Neural crest cell (in vitro differentiated cells): Measurements from ENCODE around the gene ZNF417. TPM values are rescaled to one million over a fixed set of nuclear protein-coding genes. Genes with fewer than 3 reads are reported as not detected.
A peak's percentile ranks its signal among the peaks of the same experiment; 100 is the strongest.
"Not testable (repeated sequence)": the region's sequence is repeated elsewhere in the genome, so short reads cannot be mapped to it uniquely, and the experiment has no call there.

Source experiments
- DNase-seq: peaks from one replicate; pipeline ENCODE4 v3.0.0; 2021; ENCODE audit warnings: low read depth, mixed read lengths, low spot score
- H3K27ac Mint-ChIP-seq: one replicate; pipeline ENCODE4 v1.8.0; 2021; ENCODE audit warnings: mild to moderate bottlenecking, mixed read lengths; ENCODE audit not compliant: unreplicated experiment
- H3K27me3 Mint-ChIP-seq: 2 replicates; pipeline ENCODE4 v1.8.0; 2021; ENCODE audit warnings: low read depth, mild to moderate bottlenecking, mixed read lengths
- H3K36me3 Mint-ChIP-seq: 2 replicates; pipeline ENCODE4 v1.8.0; 2021; ENCODE audit warnings: low read depth, mild to moderate bottlenecking, mixed read lengths
- H3K4me1 Mint-ChIP-seq: 2 replicates; pipeline ENCODE4 v1.8.0; 2021; ENCODE audit warnings: mixed read lengths
- H3K4me3 Mint-ChIP-seq: one replicate; pipeline ENCODE4 v1.8.0; 2021; ENCODE audit warnings: mild to moderate bottlenecking, mixed read lengths
- H3K9me3 Mint-ChIP-seq: 2 replicates; pipeline ENCODE4 v1.8.0; 2021; ENCODE audit warnings: mixed read lengths
- long read RNA-seq: library from polyadenylated mRNA; unstranded; transcript quantifications from one replicate; pipeline ENCODE4 v2.0.0, GENCODE V29; 2020
- total RNA-seq: library from RNA; stranded (reverse); gene quantifications from 2 replicates; pipeline ENCODE4 v1.2.1, GENCODE V29; 2021
- TF ChIP-seq, protein P1 (sequence below): fragments of 200-600 bp; sonication (generic); conservative IDR thresholded peaks from 2 replicates; pipeline ENCODE4 v1.5.0; 2021; ENCODE audit warnings: antibody characterized with exemption, mild to moderate bottlenecking

Gene ZNF417
- 22.3 and 23.3 TPM in 2 replicates for total RNA-seq
- long read RNA-seq, partial matches to known transcripts = 0 of 8 reads
- long read RNA-seq, other reads (novel, unspliced or antisense) = 5 of 8 reads

GRCh38 chr19:57916168-57916995 is at the start of gene ZNF417:
Gene ZNF417, minus strand, starts transcription at chr19:57916592. Its CDS starts 181 bp downstream, at chr19:57916411.
- Mint-ChIP-seq H3K36me3 (peaks cover 59% of the 10 kb centered on the region), H3K4me1 (peaks cover 26% of the 10 kb centered on the region), H3K27ac (peak within 1 kb of the TSS; percentile 96), H3K4me3 (peak within 1 kb of the TSS; percentile 93)
- not testable (repeated sequence) for H3K9me3 Mint-ChIP-seq, H3K27me3 Mint-ChIP-seq
- DNase-seq = peak; percentile 68
- TF ChIP-seq, protein P1, sequence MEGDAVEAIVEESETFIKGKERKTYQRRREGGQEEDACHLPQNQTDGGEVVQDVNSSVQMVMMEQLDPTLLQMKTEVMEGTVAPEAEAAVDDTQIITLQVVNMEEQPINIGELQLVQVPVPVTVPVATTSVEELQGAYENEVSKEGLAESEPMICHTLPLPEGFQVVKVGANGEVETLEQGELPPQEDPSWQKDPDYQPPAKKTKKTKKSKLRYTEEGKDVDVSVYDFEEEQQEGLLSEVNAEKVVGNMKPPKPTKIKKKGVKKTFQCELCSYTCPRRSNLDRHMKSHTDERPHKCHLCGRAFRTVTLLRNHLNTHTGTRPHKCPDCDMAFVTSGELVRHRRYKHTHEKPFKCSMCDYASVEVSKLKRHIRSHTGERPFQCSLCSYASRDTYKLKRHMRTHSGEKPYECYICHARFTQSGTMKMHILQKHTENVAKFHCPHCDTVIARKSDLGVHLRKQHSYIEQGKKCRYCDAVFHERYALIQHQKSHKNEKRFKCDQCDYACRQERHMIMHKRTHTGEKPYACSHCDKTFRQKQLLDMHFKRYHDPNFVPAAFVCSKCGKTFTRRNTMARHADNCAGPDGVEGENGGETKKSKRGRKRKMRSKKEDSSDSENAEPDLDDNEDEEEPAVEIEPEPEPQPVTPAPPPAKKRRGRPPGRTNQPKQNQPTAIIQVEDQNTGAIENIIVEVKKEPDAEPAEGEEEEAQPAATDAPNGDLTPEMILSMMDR = peak; percentile 40

DNA sequence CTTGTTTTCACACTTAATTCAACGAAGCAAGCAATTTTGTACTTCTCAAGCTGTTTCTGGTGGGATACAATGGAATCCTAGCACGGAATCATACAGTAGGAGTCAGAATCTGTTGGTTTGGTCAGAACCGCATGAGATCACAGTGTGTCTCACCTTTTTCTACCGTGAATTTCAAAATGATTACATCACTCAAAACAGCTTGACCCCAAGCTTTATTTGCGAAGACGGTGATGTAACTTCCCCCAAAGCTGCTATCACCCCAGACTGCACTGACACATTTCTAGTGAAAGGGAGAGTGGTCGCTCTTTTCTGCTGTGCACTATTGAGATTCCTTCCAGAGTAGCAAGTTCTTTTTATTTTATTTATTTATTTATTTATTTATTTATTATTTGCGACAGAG is 48.4 kb upstream of the ZNF417 start:
- TF ChIP-seq, protein P1 = no peak
- Mint-ChIP-seq H3K9me3 (peaks cover 18% of the 10 kb centered on the region), H3K4me1 (no peaks in the 10 kb centered on the region), H3K4me3 (no peak overlapping the region), H3K27ac (no peak overlapping the region), H3K27me3 (no peaks in the 10 kb centered on the region), H3K36me3 (peaks cover 34% of the 10 kb centered on the region)
- DNase-seq = no peak

DNA sequence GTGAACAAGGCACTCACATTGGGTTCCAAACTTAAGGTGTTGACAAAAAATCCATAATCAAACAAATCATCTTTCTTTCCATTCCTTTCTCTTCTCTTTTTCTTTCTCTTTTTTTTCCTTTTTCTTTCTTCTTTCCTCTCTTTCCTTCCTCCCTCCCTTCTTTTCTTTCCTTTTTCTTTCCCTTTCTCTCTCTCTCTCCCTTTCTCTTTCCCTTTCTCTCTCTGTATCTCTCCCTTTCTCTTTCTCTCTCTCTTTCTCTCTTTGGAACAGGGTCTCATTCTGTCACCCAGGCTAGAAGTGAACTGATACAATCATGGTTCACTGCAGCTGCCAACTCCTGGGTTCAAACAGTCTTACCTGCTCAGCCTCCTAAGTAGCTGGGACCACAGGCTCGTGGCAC is 45.4 kb upstream of the ZNF417 start:
- no peaks in the 10 kb centered on the region for H3K4me1 Mint-ChIP-seq

DNA sequence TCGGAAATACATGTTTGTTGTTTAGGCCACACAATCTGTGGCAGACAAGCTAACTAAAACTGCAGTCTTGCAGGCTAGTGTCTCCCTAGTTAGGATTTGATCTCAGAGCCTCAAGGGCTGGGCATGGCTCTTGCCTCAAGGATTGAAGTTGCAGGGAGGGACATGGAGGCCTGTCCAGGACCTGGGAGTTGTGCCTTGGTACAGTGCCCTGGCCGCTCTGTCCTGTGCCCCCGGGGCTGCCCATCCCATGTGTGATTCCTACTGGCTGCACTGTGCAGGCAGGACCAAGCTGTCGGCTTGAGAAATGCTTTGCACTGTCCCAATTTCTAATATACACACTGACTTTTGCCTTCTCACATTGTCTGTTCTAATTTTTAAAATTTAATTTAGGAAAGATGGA is 38.6 kb upstream of the ZNF417 start:
- H3K4me3 Mint-ChIP-seq = no peak overlapping the region
- TF ChIP-seq, protein P1 = no peak
- H3K27ac Mint-ChIP-seq = no peak overlapping the region
- DNase-seq = no peak
- no peaks in the 10 kb centered on the region for H3K4me1 Mint-ChIP-seq
- peaks cover 19% of the 10 kb centered on the region for H3K9me3 Mint-ChIP-seq
- no peaks in the 10 kb centered on the region for H3K27me3 Mint-ChIP-seq
- H3K36me3 Mint-ChIP-seq = peaks cover 24% of the 10 kb centered on the region

More for the DNA sequence above, 45.4 kb upstream of the ZNF417 start:
- no peak overlapping the region for H3K4me3 Mint-ChIP-seq
- H3K9me3 Mint-ChIP-seq = peaks cover 19% of the 10 kb centered on the region
- H3K27ac Mint-ChIP-seq = no peak overlapping the region
- TF ChIP-seq, protein P1 = no peak
- DNase-seq = no peak
- peaks cover 31% of the 10 kb centered on the region for H3K36me3 Mint-ChIP-seq
- H3K27me3 Mint-ChIP-seq = no peaks in the 10 kb centered on the region

GRCh38 chr19:57949702-57950101 is 33.3 kb upstream of the ZNF417 start:
- Mint-ChIP-seq H3K27me3 (peaks cover 3% of the 10 kb centered on the region), H3K4me3 (no peak overlapping the region), H3K27ac (no peak overlapping the region), H3K4me1 (peaks cover 21% of the 10 kb centered on the region), H3K36me3 (peaks cover 35% of the 10 kb centered on the region), H3K9me3 (peaks cover 23% of the 10 kb centered on the region)
- TF ChIP-seq, protein P1 = no peak
- DNase-seq = no peak
